HG03064 (cell line): ENCODE results near the gene OSTM1.
"Not testable (repeated sequence)": the region's sequence is repeated elsewhere in the genome, so short reads cannot be mapped to it uniquely, and the experiment has no call there.

Source experiments
- ATAC-seq: cut with Tn5 transposase; IDR thresholded peaks from one replicate; pipeline ENCODE4 v1.9.1; 2021; ENCODE audit warnings: low read depth; ENCODE audit not compliant: unreplicated experiment

Gene OSTM1

DNA sequence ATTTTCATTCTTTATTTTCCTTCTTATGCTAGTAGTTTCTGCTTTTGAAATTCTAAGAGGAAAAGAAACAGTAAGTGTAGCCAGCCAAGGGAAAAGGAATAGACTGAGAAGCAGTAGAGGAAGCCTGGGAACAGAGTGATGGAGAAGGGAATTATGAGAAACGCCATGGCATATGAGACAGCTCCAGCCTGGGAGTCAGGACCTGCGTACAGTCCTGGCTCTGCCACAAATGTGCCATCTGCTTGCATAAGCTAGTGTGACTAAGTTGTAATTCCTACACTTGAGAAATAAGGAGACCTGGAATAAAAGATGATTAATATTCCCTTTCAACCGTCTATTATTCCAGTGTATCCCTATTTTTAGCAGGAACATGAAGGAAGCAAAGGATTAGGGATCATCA, 47.5 kb downstream of the OSTM1 start:
- ATAC-seq = no peak

DNA sequence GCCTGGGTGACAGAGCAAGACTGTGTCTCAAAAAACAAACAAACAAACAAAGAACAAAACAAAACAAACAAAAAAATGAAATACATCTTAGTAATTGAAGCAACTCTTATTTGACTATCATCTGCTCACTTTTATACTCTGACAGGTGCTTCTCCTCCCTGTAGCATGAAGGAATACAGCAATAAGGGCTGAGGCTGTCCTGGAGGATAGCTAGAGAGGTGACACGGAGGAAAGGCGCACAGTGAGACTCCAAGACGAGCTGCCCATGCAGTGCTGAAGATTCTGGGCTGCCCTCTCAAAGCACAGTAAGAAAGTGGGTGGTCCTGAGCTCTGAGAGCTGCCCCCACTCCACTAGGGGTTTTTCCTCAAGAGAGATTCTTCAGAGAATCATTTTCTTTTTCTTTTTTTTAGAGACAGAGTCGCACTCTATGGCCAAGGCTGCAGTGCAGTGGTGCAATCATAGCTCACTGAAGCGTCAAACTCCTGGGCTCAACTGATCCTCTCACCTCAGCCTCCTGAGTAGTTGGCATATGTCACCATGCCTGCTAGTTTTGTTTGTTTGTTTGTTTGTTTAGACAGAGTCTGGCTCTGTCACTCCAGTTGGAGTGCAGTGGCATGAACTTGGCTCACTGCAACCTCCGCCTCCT, 50.0 kb downstream of the OSTM1 start:
- no peak for ATAC-seq

DNA sequence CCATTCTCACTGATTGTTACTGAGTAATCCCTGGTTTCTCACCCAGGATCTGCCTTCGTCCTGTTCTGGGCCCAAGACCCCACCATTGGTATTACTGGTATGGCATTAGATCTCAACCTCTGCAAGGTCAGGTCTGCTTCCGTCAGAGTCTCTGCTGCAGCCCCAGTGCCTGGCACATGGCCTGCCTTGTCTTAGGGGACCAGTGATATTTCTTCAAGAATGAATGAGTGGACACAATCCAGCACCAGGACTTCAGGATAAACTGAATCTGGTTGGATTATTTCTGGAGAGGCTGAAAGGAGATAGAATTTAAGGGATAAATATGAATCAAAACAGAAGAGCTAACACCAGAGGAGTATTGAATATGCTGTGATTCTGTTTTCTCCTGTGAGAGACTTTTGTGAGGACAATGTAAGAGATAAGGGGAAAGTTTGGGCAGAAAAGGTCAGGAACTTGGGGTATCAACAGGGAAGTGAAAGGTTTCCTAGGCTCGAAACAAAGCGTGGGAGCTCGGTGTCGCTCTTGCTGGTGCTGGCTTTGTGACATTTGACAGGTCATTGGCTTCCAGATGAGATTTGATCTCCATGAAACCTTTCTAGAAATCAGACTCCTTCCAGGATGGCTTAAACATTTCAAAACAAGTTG, 53.9 kb downstream of the OSTM1 start:
- ATAC-seq = no peak

GRCh38 chr6:108016283-108016682, 58.3 kb downstream of the OSTM1 start:
- ATAC-seq = not testable (repeated sequence)

- no peak for ATAC-seq
Observed at GRCh38 chr6:108013787-108014439, 60.6 kb downstream of the OSTM1 start.

DNA sequence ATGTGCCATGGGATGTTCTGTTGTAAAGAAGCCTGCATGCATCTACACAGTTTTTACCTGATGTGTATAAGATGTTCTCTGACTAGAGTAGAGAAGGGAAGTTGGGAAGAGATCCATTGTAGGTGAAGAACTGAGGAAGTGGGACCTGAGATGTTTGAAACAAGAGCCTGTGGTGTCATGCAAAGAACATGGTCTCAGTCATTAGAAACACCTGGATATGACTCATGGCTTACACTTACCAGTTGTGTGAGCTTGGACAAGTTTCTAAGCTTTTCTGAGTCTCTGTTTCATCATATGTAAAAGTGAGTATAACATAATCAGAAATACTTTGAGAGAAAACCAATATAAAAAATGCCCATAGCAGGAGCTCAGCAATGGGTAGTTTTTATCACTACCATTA, 64.6 kb downstream of the OSTM1 start:
- ATAC-seq = no peak

DNA sequence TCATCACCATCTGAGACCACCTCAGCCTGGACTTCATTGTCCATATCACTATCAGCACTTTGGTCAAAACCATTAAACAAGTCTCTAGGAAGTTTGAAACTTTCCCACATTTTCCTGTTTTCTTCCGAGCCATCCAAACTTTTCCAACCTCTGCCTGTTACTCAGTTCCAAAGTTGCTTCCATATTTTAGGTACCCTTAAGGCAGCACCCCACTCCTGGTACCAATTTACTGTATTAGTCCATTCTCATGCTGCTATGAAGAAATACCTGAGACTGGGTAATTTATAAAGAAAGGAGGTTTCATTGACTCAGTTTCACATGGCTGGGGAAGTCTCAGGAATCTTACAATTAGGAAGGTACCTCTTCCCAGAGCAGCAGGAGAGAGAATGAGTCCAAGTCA, 65.3 kb downstream of the OSTM1 start:
- ATAC-seq = not testable (repeated sequence)

- no peak for ATAC-seq
Observed at GRCh38 chr6:108008363-108008762, 66.2 kb downstream of the OSTM1 start.

DNA sequence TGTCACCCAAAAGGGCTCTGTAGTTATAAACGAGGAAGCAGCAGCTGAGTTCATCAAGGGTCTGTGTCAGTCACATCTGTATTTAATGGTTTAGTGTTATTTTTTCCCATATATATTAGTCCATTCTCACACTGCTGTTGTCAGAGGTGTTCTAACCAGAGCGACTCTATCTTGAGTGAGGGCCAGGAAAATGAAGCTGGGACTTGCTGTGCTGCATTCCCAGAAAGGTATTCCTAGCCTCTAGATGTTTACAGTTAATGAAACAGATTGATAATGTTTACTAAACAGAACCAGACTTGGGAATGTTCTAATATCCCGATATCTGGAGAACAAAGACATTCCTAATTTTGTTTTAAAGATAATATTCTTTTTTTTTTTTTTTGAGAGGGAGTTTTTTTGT, 68.6 kb downstream of the OSTM1 start:
- ATAC-seq = no peak

DNA sequence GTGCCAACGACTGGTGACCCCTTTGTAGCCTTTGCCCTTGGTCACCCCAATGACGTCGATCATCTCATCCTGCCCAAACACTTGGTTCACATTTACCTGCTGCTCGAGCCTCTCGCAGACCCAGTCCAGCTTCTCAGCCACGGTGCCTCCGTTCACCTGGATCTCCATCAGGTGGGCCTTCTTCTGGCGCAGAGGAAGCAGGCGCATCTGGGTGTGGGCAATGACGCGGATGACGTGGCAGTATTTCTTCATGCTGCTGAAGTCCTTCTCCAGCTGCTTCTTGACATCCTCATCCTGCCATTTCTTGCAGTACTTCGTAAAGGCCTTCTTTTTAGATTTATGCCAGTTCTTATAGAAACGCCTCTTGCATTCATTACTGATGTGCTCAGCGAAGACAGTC, 69.7 kb downstream of the OSTM1 start:
- no peak for ATAC-seq

GRCh38 chr6:108002365-108003221, 71.9 kb downstream of the OSTM1 start:
- no peak for ATAC-seq

GRCh38 chr6:108001696-108002231, 72.8 kb downstream of the OSTM1 start:
- no peak for ATAC-seq

DNA sequence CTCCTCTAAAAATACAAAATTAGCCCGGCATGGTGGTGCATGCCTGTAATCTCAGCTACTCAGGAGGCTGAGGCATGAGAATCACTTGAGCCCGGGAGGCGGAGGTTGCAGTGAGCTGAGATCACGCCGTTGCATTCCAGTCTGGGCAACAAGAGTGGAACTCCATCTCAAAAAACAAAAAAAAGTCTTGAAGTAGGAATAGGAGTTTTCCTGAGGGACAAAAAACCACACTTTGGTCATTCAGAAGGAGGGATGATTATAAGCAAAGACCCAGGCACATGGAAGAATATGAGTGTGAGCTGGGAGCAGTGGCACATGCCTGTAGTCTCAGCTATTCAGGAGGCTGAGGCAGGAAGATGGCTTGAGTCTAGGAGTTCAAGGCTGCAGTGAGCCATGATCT, 74.3 kb downstream of the OSTM1 start:
- not testable (repeated sequence) for ATAC-seq

DNA sequence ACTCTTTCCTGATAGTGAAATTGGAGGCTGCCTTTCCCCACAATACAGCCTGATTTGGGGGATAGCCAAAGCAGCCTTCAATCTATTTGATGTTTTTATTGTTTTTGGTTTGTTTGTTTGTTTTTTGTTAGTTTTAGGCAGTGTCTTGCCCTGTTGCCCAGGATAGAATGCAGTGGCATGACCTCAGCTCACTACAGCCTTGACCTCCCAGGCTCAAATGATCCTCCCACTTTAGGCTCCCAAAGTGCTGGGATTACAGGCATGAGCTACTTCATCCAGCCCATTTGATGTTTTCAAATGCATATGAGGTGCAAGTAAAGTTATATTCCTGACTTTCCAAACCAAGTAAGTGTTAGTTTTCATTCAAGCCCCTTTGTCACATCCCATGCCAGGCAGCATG, 75.2 kb downstream of the OSTM1 start:
- no peak for ATAC-seq

DNA sequence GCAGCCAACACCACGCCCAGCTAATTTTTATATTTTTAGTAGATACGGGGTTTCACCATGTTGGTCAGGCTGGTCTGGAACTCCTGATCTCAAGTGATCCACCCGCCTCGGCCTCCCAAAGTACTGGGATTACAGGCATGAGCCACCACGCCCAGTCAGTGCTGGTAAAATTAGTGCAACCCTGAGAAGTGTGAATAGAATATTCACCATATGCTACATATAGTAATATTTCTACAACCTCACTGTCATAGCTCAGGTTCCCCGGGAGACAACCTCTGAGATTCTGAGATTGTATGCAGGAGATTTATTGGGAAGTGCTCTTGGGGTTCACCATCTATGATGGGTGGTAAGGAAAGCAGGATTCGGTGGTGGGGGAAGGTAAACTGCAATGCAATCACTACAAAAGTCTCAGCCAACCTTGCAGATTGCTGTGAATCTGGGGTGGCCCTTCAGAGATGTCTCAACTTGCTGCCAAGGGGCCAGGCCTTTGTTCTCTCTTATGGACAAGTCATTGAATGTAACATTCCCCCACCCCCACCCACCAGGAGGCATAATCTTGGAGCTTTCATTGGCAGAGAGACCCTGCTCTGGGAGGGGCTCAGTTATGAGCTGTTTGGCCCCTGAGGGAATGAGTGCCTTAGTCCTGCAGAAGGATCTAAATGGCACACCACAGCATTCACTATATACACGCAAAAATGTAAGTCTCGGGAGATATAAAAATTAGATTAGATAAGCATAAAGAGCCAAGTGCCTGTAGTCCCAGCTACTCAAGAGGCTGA, 82.6 kb downstream of the OSTM1 start:
- ATAC-seq = no peak
